GM13977 (cell line): Measurements from ENCODE around the gene ZNF624.

Experiments
- DNase-seq: peaks from one replicate; pipeline ENCODE4 v3.0.0; 2012; ENCODE audit warnings: low spot score
- in situ Hi-C: fragments of 300-500 bp; cut with MboI; formaldehyde crosslinking; loops from one replicate; pipeline ENCODE4 v1.12.0; 2022; ENCODE audit warnings: low sequenced_read_pairs, low pct_unique_long_range_greater_than_20kb, mixed read lengths, inconsistent platforms; ENCODE audit not compliant: unreplicated experiment
- TF ChIP-seq, protein P1 (sequence below): IDR thresholded peaks from 2 replicates; pipeline ENCODE4 v1.5.1; 2012; ENCODE audit warnings: mild to moderate bottlenecking, control low read depth; ENCODE audit not compliant: insufficient read depth; ENCODE audit errors: extremely low read depth, missing control alignments

Gene ZNF624

DNA sequence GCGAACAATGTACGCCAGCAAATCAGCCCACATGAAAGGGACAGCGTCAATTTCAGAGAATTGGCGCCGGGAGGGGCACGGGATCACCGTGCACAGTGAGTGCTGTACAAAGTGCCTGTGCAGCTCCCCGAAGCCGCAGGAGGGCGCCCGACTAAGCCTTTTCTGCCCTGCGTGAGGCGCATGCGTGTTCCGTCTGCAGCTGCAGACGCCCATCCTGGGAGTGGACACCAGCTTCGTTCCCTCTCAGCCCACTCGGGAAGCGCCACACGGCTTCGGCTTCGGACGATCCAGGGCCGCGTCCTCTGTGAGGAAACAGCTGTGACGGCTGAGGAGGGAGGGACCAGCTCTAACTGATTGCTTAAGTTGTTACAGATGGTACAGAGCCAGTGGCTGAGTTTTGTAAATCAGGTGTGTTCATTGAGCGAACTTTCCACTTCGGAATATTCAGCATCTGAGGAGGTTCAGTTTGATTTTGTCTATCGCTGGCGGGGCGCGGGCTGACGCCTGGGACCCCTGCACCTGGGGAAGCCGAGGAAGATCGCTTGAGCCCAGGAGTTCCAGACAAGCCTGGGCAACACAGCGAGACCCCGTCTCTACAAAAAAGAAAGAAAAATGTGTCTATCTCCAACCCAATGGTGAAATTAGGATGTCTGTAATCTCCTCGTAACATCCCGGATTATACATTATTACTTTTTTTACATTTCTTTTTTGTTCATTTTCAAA lies 69.2 kb downstream of the ZNF624 start:
- DNase-seq: peak; percentile 87
- in situ Hi-C loops: no loop called here
- TF ChIP-seq, protein P1, sequence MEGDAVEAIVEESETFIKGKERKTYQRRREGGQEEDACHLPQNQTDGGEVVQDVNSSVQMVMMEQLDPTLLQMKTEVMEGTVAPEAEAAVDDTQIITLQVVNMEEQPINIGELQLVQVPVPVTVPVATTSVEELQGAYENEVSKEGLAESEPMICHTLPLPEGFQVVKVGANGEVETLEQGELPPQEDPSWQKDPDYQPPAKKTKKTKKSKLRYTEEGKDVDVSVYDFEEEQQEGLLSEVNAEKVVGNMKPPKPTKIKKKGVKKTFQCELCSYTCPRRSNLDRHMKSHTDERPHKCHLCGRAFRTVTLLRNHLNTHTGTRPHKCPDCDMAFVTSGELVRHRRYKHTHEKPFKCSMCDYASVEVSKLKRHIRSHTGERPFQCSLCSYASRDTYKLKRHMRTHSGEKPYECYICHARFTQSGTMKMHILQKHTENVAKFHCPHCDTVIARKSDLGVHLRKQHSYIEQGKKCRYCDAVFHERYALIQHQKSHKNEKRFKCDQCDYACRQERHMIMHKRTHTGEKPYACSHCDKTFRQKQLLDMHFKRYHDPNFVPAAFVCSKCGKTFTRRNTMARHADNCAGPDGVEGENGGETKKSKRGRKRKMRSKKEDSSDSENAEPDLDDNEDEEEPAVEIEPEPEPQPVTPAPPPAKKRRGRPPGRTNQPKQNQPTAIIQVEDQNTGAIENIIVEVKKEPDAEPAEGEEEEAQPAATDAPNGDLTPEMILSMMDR: peak; percentile 92

DNA sequence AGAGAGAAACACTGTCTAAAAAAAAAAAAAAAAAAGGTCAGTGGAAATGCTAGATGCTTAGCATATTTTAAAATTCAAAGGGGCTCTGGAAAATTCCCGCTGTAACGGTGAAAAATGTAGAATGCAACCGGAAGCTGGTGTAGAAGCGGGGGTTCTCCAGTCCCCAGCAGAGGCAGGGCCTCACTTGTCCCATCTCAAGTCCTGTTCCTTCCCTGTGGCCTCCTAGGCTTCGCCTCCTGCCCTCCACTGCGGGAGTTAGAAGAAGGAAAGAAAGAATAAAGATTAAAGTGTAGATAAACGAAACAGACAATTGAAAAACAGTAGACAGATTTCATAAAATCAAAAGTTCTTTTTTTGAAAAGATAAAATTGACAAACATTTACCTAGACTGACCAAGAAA lies 69.9 kb downstream of the ZNF624 start:
- in situ Hi-C loops: no loop called here
- DNase-seq: no peak
- TF ChIP-seq, protein P1: no peak

DNA sequence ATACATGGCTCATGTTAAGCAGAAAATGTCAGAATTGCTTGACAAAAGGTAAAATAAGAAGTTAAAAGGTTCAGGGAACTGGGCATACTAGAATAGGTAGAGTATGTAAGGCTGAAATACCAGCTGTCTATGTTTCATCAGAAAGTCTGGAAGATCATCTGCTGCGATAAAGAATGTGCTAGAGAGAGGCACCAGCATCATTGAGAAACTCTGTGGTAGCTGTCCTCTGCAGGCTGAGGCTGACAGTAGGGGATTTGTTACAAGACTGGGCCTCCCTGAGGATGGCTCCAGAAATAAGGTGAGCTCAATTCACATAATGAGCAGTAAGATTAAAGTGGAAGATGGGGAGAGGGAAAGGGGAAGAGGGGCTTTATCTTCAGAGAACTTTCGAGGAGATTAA lies 80.2 kb downstream of the ZNF624 start:
- in situ Hi-C loops: no loop called here
- no peak for DNase-seq
- TF ChIP-seq, protein P1: no peak
